GM12891 (cell line): ENCODE measurements around the gene SLC2A11.

Experiments used
- POLR2A ChIP-seq: IDR thresholded peaks from 2 replicates; pipeline ENCODE4 v1.6.1; 2011; ENCODE audit warnings: low read depth, low read length, control low read depth
- POLR2AphosphoS5 ChIP-seq: IDR thresholded peaks from 2 replicates; pipeline ENCODE4 v1.6.1; 2011; ENCODE audit warnings: low read depth, low read length, control low read depth
- SPI1 ChIP-seq: IDR thresholded peaks from 2 replicates; pipeline ENCODE4 v1.6.1; 2011; ENCODE audit warnings: low read depth, low read length, control low read depth
- TAF1 ChIP-seq: IDR thresholded peaks from 2 replicates; pipeline ENCODE4 v1.6.1; 2011; ENCODE audit warnings: low read depth, low read length, control low read depth

DNA sequence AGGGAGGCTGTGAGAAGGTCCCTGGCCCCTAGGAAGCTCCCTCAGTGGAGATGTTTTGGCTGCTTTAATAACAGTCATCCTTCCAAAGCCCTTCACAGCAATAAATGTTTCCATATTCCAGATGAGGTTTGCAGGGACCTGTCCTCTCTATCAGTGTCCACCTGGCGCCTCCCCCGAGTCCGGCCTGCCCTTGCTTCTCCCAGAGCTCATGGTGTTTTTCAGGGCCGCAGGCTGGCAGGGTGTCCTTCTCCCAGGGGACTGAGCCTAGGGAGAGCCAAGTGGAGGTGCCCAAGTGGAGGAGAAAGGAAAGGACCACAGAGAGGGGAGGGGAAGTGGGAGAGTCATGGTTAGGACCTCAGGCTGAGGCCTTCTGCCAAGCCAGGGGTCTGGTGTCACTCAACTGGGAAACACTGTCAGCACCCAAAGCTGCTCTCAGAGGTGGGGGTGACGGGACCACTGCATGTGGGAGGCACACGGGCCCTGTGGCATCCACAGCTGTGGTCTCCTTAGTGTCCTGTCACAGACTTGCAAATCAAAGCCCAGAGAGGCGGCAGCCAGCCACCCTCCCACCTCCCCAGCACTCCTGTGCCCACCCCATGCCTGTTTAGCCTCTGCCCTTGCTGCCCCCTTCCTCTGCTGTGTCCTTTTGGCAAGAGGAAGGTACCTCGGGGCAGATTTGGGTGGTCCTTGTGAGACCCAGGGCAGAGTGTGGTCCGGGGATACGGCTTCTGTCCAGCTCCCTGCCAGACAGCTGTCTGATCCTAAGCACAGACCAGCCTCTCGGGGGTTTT is 25.3 kb upstream of the SLC2A11 start:
- TF ChIP-seq POLR2A, result no peak
- TF ChIP-seq POLR2AphosphoS5, result no peak
- no peak for TF ChIP-seq TAF1
- TF ChIP-seq SPI1, result no peak
